DOHH2 (cell line): Measurements from ENCODE around the gene C1orf35.

Experiments used
- EZH2phosphoT487 ChIP-seq: fragments of 200-600 bp; sonication (generic); IDR thresholded peaks from 2 replicates; pipeline ENCODE4 v1.6.1; 2017; ENCODE audit warnings: borderline replicate concordance, mild to moderate bottlenecking, antibody characterized with exemption, low read length, moderate library complexity, mixed read lengths
- TF ChIP-seq, protein P1 (sequence below): fragments of 200-600 bp; sonication (generic); IDR thresholded peaks from one replicate; pipeline ENCODE4 v1.5.1; 2014; ENCODE audit warnings: antibody characterized with exemption, mild to moderate bottlenecking, low read depth, low read length; ENCODE audit not compliant: poor library complexity, severe bottlenecking

DNA sequence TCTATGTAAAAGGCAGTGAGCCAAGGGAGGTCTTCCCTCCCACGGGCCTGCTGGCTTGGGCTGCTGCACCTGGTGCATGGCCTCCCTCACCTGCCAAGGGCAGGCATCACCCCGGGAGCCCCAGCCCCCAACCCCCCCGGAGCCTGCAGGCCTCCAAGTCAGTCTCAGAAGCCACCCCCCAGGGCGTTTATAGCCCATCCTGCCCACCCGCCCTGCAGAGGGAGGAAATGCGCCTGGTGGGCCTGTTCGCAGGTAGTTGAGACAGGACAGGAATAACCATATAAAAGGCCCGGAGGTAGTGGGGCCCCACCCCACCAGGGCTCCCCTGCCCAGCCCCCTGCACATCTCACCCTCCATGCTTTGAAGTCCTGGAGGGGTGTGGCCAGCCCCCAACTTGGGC lies 38.8 kb downstream of the C1orf35 start:
- TF ChIP-seq, protein P1, sequence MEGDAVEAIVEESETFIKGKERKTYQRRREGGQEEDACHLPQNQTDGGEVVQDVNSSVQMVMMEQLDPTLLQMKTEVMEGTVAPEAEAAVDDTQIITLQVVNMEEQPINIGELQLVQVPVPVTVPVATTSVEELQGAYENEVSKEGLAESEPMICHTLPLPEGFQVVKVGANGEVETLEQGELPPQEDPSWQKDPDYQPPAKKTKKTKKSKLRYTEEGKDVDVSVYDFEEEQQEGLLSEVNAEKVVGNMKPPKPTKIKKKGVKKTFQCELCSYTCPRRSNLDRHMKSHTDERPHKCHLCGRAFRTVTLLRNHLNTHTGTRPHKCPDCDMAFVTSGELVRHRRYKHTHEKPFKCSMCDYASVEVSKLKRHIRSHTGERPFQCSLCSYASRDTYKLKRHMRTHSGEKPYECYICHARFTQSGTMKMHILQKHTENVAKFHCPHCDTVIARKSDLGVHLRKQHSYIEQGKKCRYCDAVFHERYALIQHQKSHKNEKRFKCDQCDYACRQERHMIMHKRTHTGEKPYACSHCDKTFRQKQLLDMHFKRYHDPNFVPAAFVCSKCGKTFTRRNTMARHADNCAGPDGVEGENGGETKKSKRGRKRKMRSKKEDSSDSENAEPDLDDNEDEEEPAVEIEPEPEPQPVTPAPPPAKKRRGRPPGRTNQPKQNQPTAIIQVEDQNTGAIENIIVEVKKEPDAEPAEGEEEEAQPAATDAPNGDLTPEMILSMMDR, result no peak
- no peak for TF ChIP-seq EZH2phosphoT487
